Activated CD8-positive, alpha-beta memory T cell treated with anti-CD3 and anti-CD28 coated beads for 24 hours (primary cell): ENCODE results near the gene CRYBB1.
"Not testable (repeated sequence)": the region's sequence is repeated elsewhere in the genome, so short reads cannot be mapped to it uniquely, and the experiment has no call there.

Source experiments
- DNase-seq: peaks from one replicate; pipeline ENCODE4 v3.0.0-alpha.2; 2020

The CRYBB1 gene

GRCh38 chr22:26635117-26635516 is 17.3 kb upstream of the CRYBB1 start:
- no peak for DNase-seq

- DNase-seq, result no peak
Observed at GRCh38 chr22:26634189-26634588, 16.4 kb upstream of the CRYBB1 start.

GRCh38 chr22:26632422-26633155 is 14.8 kb upstream of the CRYBB1 start:
- no peak for DNase-seq

- DNase-seq, result no peak
Observed at GRCh38 chr22:26631282-26631681, 13.5 kb upstream of the CRYBB1 start.

- no peak for DNase-seq
Observed at GRCh38 chr22:26629988-26630761, 12.3 kb upstream of the CRYBB1 start.

- no peak for DNase-seq
Observed at GRCh38 chr22:26624803-26625202, 7.0 kb upstream of the CRYBB1 start.

GRCh38 chr22:26623984-26624383 is 6.2 kb upstream of the CRYBB1 start:
- DNase-seq, result no peak

- DNase-seq, result no peak
Observed at GRCh38 chr22:26621663-26622062, 3.8 kb upstream of the CRYBB1 start, which contains the start of gene CRYBA4. CRYBA4 (plus strand) TSS chr22:26621963; CDS start chr22:26622597, 634 bp downstream.

GRCh38 chr22:26620197-26620596 is 2.4 kb upstream of the CRYBB1 start:
- no peak for DNase-seq

- DNase-seq, result no peak
Observed at GRCh38 chr22:26619510-26619909, 1.7 kb upstream of the CRYBB1 start.

GRCh38 chr22:26618455-26618854 is 628 bp upstream of the CRYBB1 start:
- DNase-seq, result no peak

- no peak for DNase-seq
Observed at GRCh38 chr22:26616650-26617049, 1.2 kb downstream of the CRYBB1 start.

GRCh38 chr22:26615830-26616435 is 1.9 kb downstream of the CRYBB1 start:
- DNase-seq, result no peak

GRCh38 chr22:26615149-26615548 is 2.7 kb downstream of the CRYBB1 start:
- DNase-seq, result no peak

GRCh38 chr22:26614322-26614721 is 3.5 kb downstream of the CRYBB1 start:
- no peak for DNase-seq

- DNase-seq, result not testable (repeated sequence)
Observed at GRCh38 chr22:26613753-26614152, 4.1 kb downstream of the CRYBB1 start.

- no peak for DNase-seq
Observed at GRCh38 chr22:26612652-26613051, 5.2 kb downstream of the CRYBB1 start.

GRCh38 chr22:26610996-26611395 is 6.8 kb downstream of the CRYBB1 start:
- DNase-seq, result no peak

GRCh38 chr22:26610072-26610958 is 7.5 kb downstream of the CRYBB1 start:
- no peak for DNase-seq

- no peak for DNase-seq
Observed at GRCh38 chr22:26609287-26609686, 8.5 kb downstream of the CRYBB1 start.

GRCh38 chr22:26608129-26608528 is 9.7 kb downstream of the CRYBB1 start:
- no peak for DNase-seq

GRCh38 chr22:26606611-26607010 is 11.2 kb downstream of the CRYBB1 start:
- DNase-seq, result no peak

GRCh38 chr22:26604368-26604767 is 13.5 kb downstream of the CRYBB1 start:
- DNase-seq, result no peak
